IMR-90 (cell line): ENCODE data around the gene IST1. TPM values are rescaled to one million over a fixed set of nuclear protein-coding genes. Genes with fewer than 3 reads are reported as not detected.
A peak's percentile ranks its signal among the peaks of the same experiment; 100 is the strongest.

Experiments
- ATAC-seq: fragments of 200-7000 bp; cut with Tn5 transposase; 2 replicates; pipeline ENCODE4 v1.9.1; 2020; ENCODE audit warnings: low read depth, mild to moderate bottlenecking, moderate library complexity
- BruUV-seq: library from RNA; stranded (reverse); fragments of 400-500 nt; replicated peaks from 2 replicates; lab custom pipeline; 2021; lab: Mats Ljungman, UMichigan
- CTCF ChIA-PET: fragments of 300-600 bp; formaldehyde crosslinking; extraction: SDS; loops from one replicate; lab custom pipeline; 2021; ENCODE audit warnings: antibody characterized with exemption; lab: Yijun Ruan, JAX
- POLR2A ChIA-PET: fragments of 300-600 bp; sonication (Branson Sonifier 250); formaldehyde crosslinking; loops from one replicate; lab custom pipeline; 2022; ENCODE audit warnings: antibody characterized with exemption; ENCODE audit not compliant: unreplicated experiment; lab: Charles Lee
- DNase-seq: peaks from one replicate; pipeline ENCODE4 v3.0.0; 2013
- H2AFZ ChIP-seq: replicated peaks from 2 replicates; pipeline ENCODE3; 2013; ENCODE audit warnings: low read length, mild to moderate bottlenecking; ENCODE audit not compliant: poor library complexity
- H2AK5ac ChIP-seq: 2 replicates; pipeline ENCODE4 v1.6.1; 2013; ENCODE audit warnings: low read depth, low read length, inconsistent platforms
- H2AK9ac ChIP-seq: replicated peaks from 2 replicates; pipeline ENCODE3; 2013; ENCODE audit warnings: mild to moderate bottlenecking, low read depth, low read length, moderate library complexity; ENCODE audit not compliant: poor library complexity
- H2BK120ac ChIP-seq: 2 replicates; pipeline ENCODE4 v1.6.1; 2013; ENCODE audit warnings: low read depth, low read length, inconsistent platforms
- H2BK15ac ChIP-seq: 3 replicates; pipeline ENCODE4 v1.6.1; 2013; ENCODE audit warnings: low read depth, low read length, inconsistent platforms
- H2BK20ac ChIP-seq: 2 replicates; pipeline ENCODE4 v1.6.1; 2013; ENCODE audit warnings: low read depth, mild to moderate bottlenecking, inconsistent platforms, low read length, moderate library complexity
- H2BK5ac ChIP-seq: 2 replicates; pipeline ENCODE4 v1.6.1; 2013; ENCODE audit warnings: mild to moderate bottlenecking, low read depth, low read length, inconsistent platforms; ENCODE audit not compliant: poor library complexity, severe bottlenecking
- H3K14ac ChIP-seq: replicated peaks from 2 replicates; pipeline ENCODE4 v1.6.1; 2013; ENCODE audit warnings: low read depth, low read length, inconsistent platforms
- H3K18ac ChIP-seq: 2 replicates; pipeline ENCODE4 v1.6.1; 2013; ENCODE audit warnings: low read depth, low read length, control low read depth
- H3K23ac ChIP-seq: 2 replicates; pipeline ENCODE4 v1.6.1; 2013; ENCODE audit warnings: low read depth, low read length, inconsistent platforms
- H3K27ac ChIP-seq: 2 replicates; pipeline ENCODE4 v1.5.1; 2013; ENCODE audit warnings: mild to moderate bottlenecking, control low read depth, low read length; ENCODE audit not compliant: insufficient read depth
- H3K27me3 ChIP-seq: 2 replicates; pipeline ENCODE4 v1.6.1; 2013; ENCODE audit warnings: low read length; ENCODE audit not compliant: control insufficient read depth, insufficient read depth
- H3K36me3 ChIP-seq: 2 replicates; pipeline ENCODE4 v1.6.1; 2013; ENCODE audit warnings: low read length, mixed read lengths; ENCODE audit not compliant: control insufficient read depth, insufficient read depth
- H3K4ac ChIP-seq: 2 replicates; pipeline ENCODE4 v1.6.1; 2013; ENCODE audit warnings: low read depth, low read length, inconsistent platforms
- H3K4me1 ChIP-seq: 2 replicates; pipeline ENCODE4 v1.6.1; 2013; ENCODE audit warnings: low read length, mixed read lengths; ENCODE audit not compliant: control insufficient read depth, insufficient read depth
- H3K4me2 ChIP-seq: 2 replicates; pipeline ENCODE4 v1.6.1; 2013; ENCODE audit warnings: low read depth, mild to moderate bottlenecking, control low read depth, low read length, moderate library complexity
- H3K4me3 ChIP-seq: 2 replicates; pipeline ENCODE4 v1.5.1; 2013; ENCODE audit warnings: low read depth, mild to moderate bottlenecking, control low read depth, low read length, moderate library complexity; ENCODE audit not compliant: insufficient read depth
- H3K56ac ChIP-seq: 2 replicates; pipeline ENCODE4 v1.6.1; 2013; ENCODE audit warnings: low read length, inconsistent platforms; ENCODE audit not compliant: insufficient read depth; ENCODE audit errors: extremely low read depth
- H3K79me1 ChIP-seq, 2 experiments: 2 replicates each; pipeline ENCODE4 v1.6.1; 2013; ENCODE audit warnings: low read length in 2 of 2, inconsistent platforms in 1 of 2, low read depth in 1 of 2
- H3K9ac ChIP-seq: 2 replicates; pipeline ENCODE4 v1.6.1; 2013; ENCODE audit warnings: low read depth, low read length, control low read depth
- H3K9me1 ChIP-seq: 2 replicates; pipeline ENCODE4 v1.6.1; 2013; ENCODE audit warnings: low read length, inconsistent platforms; ENCODE audit not compliant: insufficient read depth
- H3K9me3 ChIP-seq: 2 replicates; pipeline ENCODE4 v1.6.1; 2013; ENCODE audit warnings: low read length; ENCODE audit not compliant: control insufficient read depth, insufficient read depth
- H4K20me1 ChIP-seq: 2 replicates; pipeline ENCODE4 v1.6.1; 2013; ENCODE audit warnings: low read length, inconsistent platforms; ENCODE audit not compliant: insufficient read depth
- H4K5ac ChIP-seq: 2 replicates; pipeline ENCODE4 v1.6.1; 2013; ENCODE audit warnings: mild to moderate bottlenecking, low read depth, low read length, control low read depth
- H4K8ac ChIP-seq, 2 experiments: 2 replicates each; pipeline ENCODE4 v1.6.1; 2013; ENCODE audit warnings: low read depth in 2 of 2, low read length in 2 of 2, control low read depth in 1 of 2, inconsistent platforms in 1 of 2
- H4K91ac ChIP-seq: 2 replicates; pipeline ENCODE4 v1.6.1; 2013; ENCODE audit warnings: low read depth, low read length, inconsistent platforms; ENCODE audit not compliant: insufficient read depth
- CEBPB ChIP-seq: IDR thresholded peaks from 2 replicates; pipeline ENCODE4 v1.6.1; 2012; ENCODE audit warnings: low read depth, low read length, improper control_type of control experiment
- FOS ChIP-seq: fragments of 150-350 bp; IDR thresholded peaks from 2 replicates; pipeline ENCODE4 v1.6.1; 2016; ENCODE audit warnings: low read depth, low read length
- MAFK ChIP-seq: IDR thresholded peaks from 2 replicates; pipeline ENCODE4 v1.6.1; 2012; ENCODE audit warnings: low read depth, low read length, improper control_type of control experiment
- MAZ ChIP-seq: IDR thresholded peaks from 2 replicates; pipeline ENCODE4 v1.6.1; 2012; ENCODE audit warnings: low read depth, mild to moderate bottlenecking, low read length, improper control_type of control experiment, moderate library complexity, borderline replicate concordance
- NFE2L2 ChIP-seq: fragments of 150-350 bp; IDR thresholded peaks from 2 replicates; pipeline ENCODE4 v1.6.1; 2016; ENCODE audit warnings: low read depth, mild to moderate bottlenecking, low read length
- POLR2A ChIP-seq: IDR thresholded peaks from 2 replicates; pipeline ENCODE4 v1.6.1; 2012; ENCODE audit warnings: mild to moderate bottlenecking, low read depth, low read length
- RCOR1 ChIP-seq: IDR thresholded peaks from 2 replicates; pipeline ENCODE4 v1.6.1; 2012; ENCODE audit warnings: mild to moderate bottlenecking, low read length, improper control_type of control experiment; ENCODE audit not compliant: insufficient replicate concordance
- WGBS, 2 experiments: methylation state at CpG; one replicate each; pipeline versions ENCODE4 v1.1.5 to v1.1.7; 2013; ENCODE audit warnings: missing lambda C conversion rate in 2 of 2; ENCODE audit not compliant: insufficient read length in 1 of 2; ENCODE audit errors: extremely low coverage in 2 of 2; 5-methylcytosine and 5-hydroxymethylcytosine counted together
- dilution Hi-C: fragments of 300-500 bp; cut with HindIII; formaldehyde crosslinking; loops from one replicate; pipeline ENCODE4 v1.14.3; 2018; ENCODE audit warnings: low sequenced_read_pairs; ENCODE audit not compliant: unreplicated experiment
- in situ Hi-C: fragments of 300-500 bp; cut with MboI; formaldehyde crosslinking; loops from 3 replicates; pipeline ENCODE4 v1.14.3; 2019; ENCODE audit warnings: low sequenced_read_pairs, inconsistent platforms, mixed read lengths
- intact Hi-C: fragments of 100-400 bp; cut with micrococcal nuclease; formaldehyde crosslinking; loops from 2 replicates; pipeline ENCODE4 v1.10.0; 2022
- polyA plus RNA-seq, 3 experiments: library from polyadenylated mRNA; depleted of rRNA; stranded (reverse); fragments of >200 nt; gene quantifications; 2 replicates each; pipeline ENCODE4 v1.2.3, GENCODE V29; 2012; ENCODE audit warnings: low replicate concordance in 1 of 3
- total RNA-seq: library from RNA; depleted of rRNA; stranded (reverse); fragments of >200 nt; gene quantifications from 2 replicates; pipeline ENCODE4 v1.2.3, GENCODE V29; 2012

Gene IST1
- total and polyA plus RNA-seq, 2 of the 4 experiments (the other 2 are of a cell fraction) = 134 to 186 TPM

DNA sequence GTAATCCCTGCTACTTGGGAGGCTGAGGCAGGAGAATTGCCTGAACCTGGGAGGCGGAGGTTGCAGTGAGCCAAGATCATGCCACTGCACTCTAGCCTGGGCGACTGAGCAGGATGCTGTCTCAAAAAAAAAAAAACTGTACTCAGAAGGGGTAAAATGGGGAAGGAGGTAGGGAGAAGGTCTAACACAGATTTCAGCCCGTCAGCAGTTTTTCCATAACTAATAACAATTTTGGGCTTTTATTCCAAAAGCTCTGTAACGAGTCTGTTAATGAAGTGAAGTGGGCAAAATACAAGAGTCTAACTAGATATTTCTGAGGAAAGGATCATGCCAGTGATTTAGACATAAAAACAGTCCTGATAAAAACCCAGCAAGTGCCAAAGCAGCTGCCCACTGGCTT lies 22.1 kb upstream of the IST1 start:
- H3K56ac ChIP-seq = no peak overlapping the region
- dilution Hi-C loops (no loop called here), in situ Hi-C loops (no loop called here), intact Hi-C loops (no loop called here)
- no peak overlapping the region for H3K9ac ChIP-seq
- no peak overlapping the region for H2AK5ac ChIP-seq
- no peak overlapping the region for H4K5ac ChIP-seq
- CTCF ChIA-PET = interaction anchor here (2.4 kb wide), 1 partner anchor 9 kb away, joined by 10 read pairs; no protein-coding TSS in a partner anchor
- no peaks in the 10 kb centered on the region for H3K9me1 ChIP-seq
- no peak for DNase-seq
- H4K91ac ChIP-seq = no peak overlapping the region
- WGBS, 2 experiments = 100% methylated on average over 1 of the region's 4 CpGs; no CpG with 5 or more reads in 1 of the 2 experiments
- H2AK9ac ChIP-seq = no peak overlapping the region
- H2AFZ ChIP-seq = no peak overlapping the region
- H3K18ac ChIP-seq = no peak overlapping the region
- TF ChIP-seq FOS (no peak), MAZ (no peak), CEBPB (no peak), NFE2L2 (no peak), MAFK (peak; percentile 57), RCOR1 (no peak), POLR2A (no peak)
- no peak overlapping the region for H2BK15ac ChIP-seq
- ATAC-seq = no peak
- no peaks in the 10 kb centered on the region for H3K4me1 ChIP-seq
- BruUV-seq = no TSS peak
- H2BK5ac ChIP-seq = no peak overlapping the region
- peaks cover 17% of the 10 kb centered on the region for H3K36me3 ChIP-seq
- H3K27me3 ChIP-seq = no peaks in the 10 kb centered on the region
- peaks cover 0 to under 1% of the 10 kb centered on the region in 2 experiments; a peak in 1 of 4 replicates for H3K79me1 ChIP-seq
- no peaks in the 10 kb centered on the region for H4K20me1 ChIP-seq
- H3K9me3 ChIP-seq = no peaks in the 10 kb centered on the region
- H3K23ac ChIP-seq = no peak overlapping the region
- no peak overlapping the region for H3K4me2 ChIP-seq
- H3K4me3 ChIP-seq = no peak overlapping the region
- no peak overlapping the region for H3K27ac ChIP-seq
- H4K8ac ChIP-seq = no peak overlapping the region
- POLR2A ChIA-PET = no interaction called here
- no peak overlapping the region for H3K4ac ChIP-seq
- H3K14ac ChIP-seq = no peak overlapping the region
- no peak overlapping the region for H2BK20ac ChIP-seq
- H2BK120ac ChIP-seq = no peak overlapping the region
